Fibroblast of skin of abdomen (primary cell): ENCODE measurements around the gene TRHDE. TPM values are rescaled to one million over a fixed set of nuclear protein-coding genes. Genes with fewer than 3 reads are reported as not detected.

Experiments
- DNase-seq: peaks from one replicate; pipeline ENCODE4 v3.0.0-alpha.2; 2013
- polyA plus RNA-seq, 2 experiments: library from polyadenylated mRNA; unstranded; fragments of 120-200 nt; gene quantifications; one replicate each; pipeline ENCODE4 v1.2.1, GENCODE V29; 2013; ENCODE audit not compliant: insufficient read length in 2 of 2

The TRHDE gene
- 21.2 TPM for polyA plus RNA-seq (2013, experiment 1 of 2; ENCODE audit: insufficient read length)
- 17.9 TPM for polyA plus RNA-seq (2013, experiment 2 of 2; ENCODE audit: insufficient read length)

- DNase-seq, result peak; percentile 73
Measured at GRCh38 chr12:72272091-72272661, at the start of gene TRHDE. Gene TRHDE, plus strand, starts transcription at chr12:72272370. Its CDS starts 274 bp downstream, at chr12:72272644.

GRCh38 chr12:72226510-72226909, 45.7 kb upstream of the TRHDE start:
- DNase-seq, result no peak

DNA sequence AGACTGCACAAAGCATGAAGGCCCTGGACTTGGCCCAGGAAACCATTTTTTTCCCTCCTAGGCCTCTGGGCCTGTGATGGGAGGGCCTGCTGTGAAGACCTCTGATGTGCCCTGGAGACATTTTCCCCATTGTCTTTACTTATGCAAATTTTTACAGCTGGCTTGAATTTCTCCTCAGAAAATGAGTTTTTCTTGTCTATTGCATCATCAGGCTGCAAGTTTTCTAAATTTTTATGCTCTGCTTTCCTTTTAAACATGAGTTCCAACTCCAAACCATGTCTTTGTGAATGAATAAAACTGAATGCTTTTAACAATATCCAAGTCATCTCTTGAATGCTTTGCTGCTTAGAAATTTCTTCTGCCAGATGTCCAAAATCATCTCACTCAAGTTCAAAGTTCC, 43.7 kb upstream of the TRHDE start:
- DNase-seq, result peak; percentile 12

DNA sequence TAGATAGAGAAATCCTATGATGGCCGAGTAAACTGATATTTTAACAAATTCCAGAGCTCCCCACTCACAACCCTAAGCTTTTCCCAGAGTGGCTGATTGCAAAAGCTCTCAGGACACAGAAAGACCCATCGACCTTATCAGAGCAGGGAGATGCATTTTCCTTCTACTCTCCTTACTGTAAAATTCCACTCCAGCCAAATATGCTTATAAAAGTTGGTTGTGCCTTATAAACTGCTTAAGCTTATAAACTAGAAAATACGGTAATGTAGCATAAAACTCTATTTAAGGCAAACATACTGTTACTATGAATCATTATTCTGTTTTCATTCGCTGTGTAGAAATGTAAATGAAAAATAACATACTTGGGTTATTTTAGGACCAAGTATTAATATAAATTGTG, 41.6 kb upstream of the TRHDE start:
- DNase-seq, result peak; percentile 84

DNA sequence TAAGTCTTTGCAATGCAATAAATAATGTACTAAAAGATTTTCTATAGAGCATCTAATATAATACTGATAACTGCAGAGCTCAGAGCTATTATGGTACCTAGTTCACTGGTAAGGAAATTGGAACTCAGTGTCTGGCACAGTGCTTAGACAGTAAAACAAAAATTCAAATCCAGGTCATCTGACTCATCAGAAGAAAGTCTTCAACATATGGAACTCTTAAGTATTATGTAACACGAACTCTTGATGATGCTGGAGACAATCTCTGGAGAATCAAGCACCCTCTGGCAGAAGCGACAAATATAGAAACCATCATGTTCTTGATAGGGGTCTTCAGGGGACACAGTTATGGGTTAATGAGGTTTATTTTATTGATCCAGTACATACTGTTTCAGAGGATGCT, 37.3 kb upstream of the TRHDE start:
- peak; percentile 67 for DNase-seq

GRCh38 chr12:72236071-72236705, 36.0 kb upstream of the TRHDE start:
- peak; percentile 76 for DNase-seq

DNA sequence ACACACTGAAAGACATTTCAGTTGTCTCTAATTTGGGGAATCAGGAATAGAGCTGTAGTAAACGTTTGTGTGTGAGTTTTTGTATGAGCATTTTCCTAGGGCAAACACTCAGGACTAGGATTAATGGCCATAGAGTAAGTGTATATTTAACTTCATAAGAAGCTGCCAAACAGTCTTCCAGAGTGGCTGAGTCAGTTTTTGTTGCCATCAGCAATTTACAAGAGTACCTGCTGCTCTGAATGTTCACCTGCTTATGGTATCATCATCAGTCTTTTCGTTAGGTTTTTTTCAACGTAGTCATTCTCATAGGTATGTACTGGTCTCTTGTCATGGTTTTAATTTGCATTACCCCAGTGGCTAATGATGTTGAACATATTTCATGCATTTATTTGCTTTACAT, 30.6 kb upstream of the TRHDE start:
- DNase-seq, result no peak

GRCh38 chr12:72242946-72243345, 29.2 kb upstream of the TRHDE start:
- no peak for DNase-seq

- DNase-seq, result no peak
Measured at GRCh38 chr12:72246370-72246769, 25.8 kb upstream of the TRHDE start.

GRCh38 chr12:72250346-72250745, 21.8 kb upstream of the TRHDE start:
- no peak for DNase-seq

GRCh38 chr12:72256725-72257124, 15.4 kb upstream of the TRHDE start:
- DNase-seq, result no peak

DNA sequence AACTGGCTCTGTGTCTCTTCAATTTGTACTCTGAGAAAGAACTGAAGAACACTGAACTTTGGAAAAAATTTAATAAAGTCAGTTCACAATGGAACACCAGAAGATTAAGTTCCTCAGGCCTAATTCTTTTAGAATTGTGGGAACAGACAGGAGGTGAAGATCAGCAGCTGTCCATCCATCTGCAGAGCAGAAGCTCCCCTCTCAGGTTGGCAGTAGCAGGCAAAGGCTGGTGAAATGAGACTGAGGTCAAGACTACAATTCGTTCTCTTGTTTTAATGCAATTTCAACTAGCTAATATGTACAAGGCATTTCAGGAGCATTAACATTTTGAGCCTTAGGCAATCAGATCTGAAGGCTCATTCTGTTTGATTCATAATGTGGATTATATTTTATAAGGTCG, 10.3 kb upstream of the TRHDE start:
- DNase-seq, result no peak

GRCh38 chr12:72264548-72265175, 7.5 kb upstream of the TRHDE start:
- no peak for DNase-seq

DNA sequence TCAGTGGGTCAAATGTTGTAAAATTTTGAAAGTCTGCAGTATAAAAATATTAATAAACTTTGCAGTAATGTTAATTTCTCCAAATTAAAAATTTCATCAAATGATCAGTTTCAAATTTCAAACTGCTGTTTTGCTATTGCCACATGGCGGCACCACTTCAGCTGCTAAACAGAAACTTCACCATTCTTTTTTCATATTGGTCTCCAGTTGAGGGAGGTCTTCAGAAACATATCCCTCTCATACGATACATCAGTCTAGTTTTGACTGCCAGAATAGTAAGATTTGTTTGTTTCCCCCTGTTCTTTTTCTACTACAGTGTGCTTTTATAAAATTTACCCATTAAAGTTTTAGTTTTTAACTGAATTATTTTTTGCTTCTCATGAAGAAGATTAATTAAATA, 4.2 kb upstream of the TRHDE start:
- peak; percentile 51 for DNase-seq

- no peak for DNase-seq
Measured at GRCh38 chr12:72268386-72268785, 3.8 kb upstream of the TRHDE start.

DNA sequence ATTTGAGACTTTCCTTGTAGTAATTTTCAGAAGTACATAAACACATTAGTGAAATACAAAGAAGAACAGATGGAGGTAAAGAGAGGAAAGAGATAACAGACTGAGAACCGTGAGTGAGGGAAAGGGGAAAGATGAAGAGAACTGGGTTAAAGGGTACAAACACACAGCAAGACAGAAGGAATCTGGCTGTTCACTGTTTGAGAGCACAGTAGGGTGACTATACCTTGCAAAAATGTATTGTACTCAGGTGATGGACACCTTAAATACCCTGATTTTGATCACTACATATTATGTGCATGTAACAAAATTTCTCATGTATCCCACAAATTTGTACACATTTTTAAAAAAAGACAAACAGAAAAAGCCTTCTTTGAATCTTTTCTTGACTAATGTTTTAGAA, 2.7 kb upstream of the TRHDE start:
- no peak for DNase-seq

GRCh38 chr12:72270246-72270645, 1.9 kb upstream of the TRHDE start:
- DNase-seq, result no peak

DNA sequence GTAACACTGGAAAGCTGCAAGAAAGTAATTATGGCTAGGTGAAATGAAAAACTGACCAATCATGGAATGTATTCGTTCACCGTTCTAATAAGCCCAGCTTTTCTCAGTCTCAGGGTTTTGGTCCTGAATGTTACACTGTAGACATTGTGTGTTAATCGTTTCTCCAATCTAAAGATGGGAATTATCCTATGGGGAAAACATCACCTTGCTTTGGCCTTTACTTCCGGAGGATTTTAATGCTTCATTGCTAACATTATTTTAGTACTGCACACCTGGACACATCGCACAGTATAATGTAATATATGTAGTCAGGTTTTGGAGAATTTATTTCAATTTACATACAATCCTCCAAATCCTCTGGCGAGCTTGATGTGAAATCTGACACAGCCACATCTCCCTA, 1.2 kb upstream of the TRHDE start:
- DNase-seq, result no peak

- peak; percentile 67 for DNase-seq
Measured at GRCh38 chr12:72271451-72272090, 599 bp upstream of the TRHDE start.

GRCh38 chr12:72272731-72273498, 745 bp downstream of the TRHDE start:
- peak; percentile 52 for DNase-seq

GRCh38 chr12:72273499-72273837, 1.3 kb downstream of the TRHDE start:
- DNase-seq, result no peak

- DNase-seq, result no peak
Measured at GRCh38 chr12:72273851-72274351, 1.7 kb downstream of the TRHDE start.

- DNase-seq, result peak; percentile 54
Measured at GRCh38 chr12:72274931-72275330, 2.8 kb downstream of the TRHDE start.
